ENCODE data around the gene SLC50A1. TPM values are rescaled to one million over a fixed set of nuclear protein-coding genes. Genes with fewer than 3 reads are reported as not detected.

SLC50A1 gene
- total and polyA plus RNA-seq, 9 of the 15 experiments (the other 6 are each of a cell fraction or from before 2014, with no cell fraction given): 46.5 to 132 (median 91.9) TPM

DNA sequence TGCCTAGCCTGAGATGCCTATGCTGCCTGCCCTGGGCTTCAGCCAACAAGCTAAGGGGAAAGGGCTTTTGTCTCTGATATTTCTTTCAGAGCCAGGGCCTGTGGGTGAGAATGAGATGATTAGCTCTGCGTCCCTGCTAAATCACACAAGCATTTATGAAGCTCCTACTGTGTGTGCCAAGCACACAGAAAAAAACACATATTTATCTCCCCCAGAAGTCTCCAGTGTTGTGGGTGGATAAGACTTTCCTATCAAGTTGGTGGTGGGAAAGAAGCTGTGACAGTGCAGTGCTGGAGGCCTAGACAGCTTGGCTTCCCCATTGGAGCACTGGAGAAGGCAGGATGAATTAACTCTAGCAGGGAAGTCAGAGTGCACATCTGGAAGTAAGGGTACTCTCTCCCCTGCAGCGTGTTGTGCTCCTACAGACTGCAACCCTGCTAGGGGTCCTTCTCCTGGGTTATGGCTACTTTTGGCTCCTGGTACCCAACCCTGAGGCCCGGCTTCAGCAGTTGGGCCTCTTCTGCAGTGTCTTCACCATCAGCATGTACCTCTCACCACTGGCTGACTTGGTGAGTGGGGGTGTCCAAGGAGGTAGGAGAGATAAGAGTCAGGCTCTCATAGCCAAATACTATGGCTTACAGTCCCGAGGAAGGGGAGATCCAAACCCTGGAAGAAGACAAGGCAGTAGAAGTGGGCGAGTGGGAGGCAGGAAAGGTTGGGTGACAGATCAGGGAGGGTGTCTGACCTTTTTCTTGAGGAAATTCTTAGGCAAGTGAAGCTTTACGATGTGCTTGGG lies 1.7 kb downstream of the SLC50A1 start (continued):
- TF ChIP-seq ZNF121 (CRISPR knock-in tag; conservative IDR thresholded peaks at IDR 0.05) (no peak), ZNF764 (CRISPR knock-in tag; IDR thresholded peaks at IDR 0.05; ENCODE audit: low read depth) (no peak), ZNF239 (CRISPR knock-in tag; IDR thresholded peaks at IDR 0.05) (no peak), PHB (CRISPR knock-in tag; IDR thresholded peaks at IDR 0.05) (no peak), KAT8 (IDR thresholded peaks at IDR 0.05; ENCODE audit: low read depth) (no peak), ZFX (CRISPR knock-in tag; IDR thresholded peaks at IDR 0.05) (0 out of 2 replicates have a peak, but pooled peaks have one; percentile 28), ZNF232 (CRISPR knock-in tag; IDR thresholded peaks at IDR 0.05) (no peak), NR4A1 (CRISPR knock-in tag; IDR thresholded peaks at IDR 0.05) (no peak), NR4A1 (tag; IDR thresholded peaks at IDR 0.05) (no peak), JUN (IDR thresholded peaks at IDR 0.05; ENCODE audit: borderline replicate concordance, low read depth, low read length) (peak; percentile 27; the same call in 1 of the 2 replicates), JUN (CRISPR knock-in tag; IDR thresholded peaks at IDR 0.05; ENCODE audit: borderline replicate concordance) (no peak), ZFPM2 (CRISPR knock-in tag; IDR thresholded peaks at IDR 0.05) (no peak), HEY1 (CRISPR knock-in tag; IDR thresholded peaks at IDR 0.05; ENCODE audit: borderline replicate concordance) (no peak)
- TF ChIP-seq, protein P1, sequence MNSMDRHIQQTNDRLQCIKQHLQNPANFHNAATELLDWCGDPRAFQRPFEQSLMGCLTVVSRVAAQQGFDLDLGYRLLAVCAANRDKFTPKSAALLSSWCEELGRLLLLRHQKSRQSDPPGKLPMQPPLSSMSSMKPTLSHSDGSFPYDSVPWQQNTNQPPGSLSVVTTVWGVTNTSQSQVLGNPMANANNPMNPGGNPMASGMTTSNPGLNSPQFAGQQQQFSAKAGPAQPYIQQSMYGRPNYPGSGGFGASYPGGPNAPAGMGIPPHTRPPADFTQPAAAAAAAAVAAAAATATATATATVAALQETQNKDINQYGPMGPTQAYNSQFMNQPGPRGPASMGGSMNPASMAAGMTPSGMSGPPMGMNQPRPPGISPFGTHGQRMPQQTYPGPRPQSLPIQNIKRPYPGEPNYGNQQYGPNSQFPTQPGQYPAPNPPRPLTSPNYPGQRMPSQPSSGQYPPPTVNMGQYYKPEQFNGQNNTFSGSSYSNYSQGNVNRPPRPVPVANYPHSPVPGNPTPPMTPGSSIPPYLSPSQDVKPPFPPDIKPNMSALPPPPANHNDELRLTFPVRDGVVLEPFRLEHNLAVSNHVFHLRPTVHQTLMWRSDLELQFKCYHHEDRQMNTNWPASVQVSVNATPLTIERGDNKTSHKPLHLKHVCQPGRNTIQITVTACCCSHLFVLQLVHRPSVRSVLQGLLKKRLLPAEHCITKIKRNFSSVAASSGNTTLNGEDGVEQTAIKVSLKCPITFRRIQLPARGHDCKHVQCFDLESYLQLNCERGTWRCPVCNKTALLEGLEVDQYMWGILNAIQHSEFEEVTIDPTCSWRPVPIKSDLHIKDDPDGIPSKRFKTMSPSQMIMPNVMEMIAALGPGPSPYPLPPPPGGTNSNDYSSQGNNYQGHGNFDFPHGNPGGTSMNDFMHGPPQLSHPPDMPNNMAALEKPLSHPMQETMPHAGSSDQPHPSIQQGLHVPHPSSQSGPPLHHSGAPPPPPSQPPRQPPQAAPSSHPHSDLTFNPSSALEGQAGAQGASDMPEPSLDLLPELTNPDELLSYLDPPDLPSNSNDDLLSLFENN (IDR thresholded peaks at IDR 0.05; ENCODE audit: low read depth in 2 of 2, low read length in 2 of 2): peak in 1 of 2 experiments; percentile 73; a peak in 2 of 4 replicates
- TF ChIP-seq, protein P2, sequence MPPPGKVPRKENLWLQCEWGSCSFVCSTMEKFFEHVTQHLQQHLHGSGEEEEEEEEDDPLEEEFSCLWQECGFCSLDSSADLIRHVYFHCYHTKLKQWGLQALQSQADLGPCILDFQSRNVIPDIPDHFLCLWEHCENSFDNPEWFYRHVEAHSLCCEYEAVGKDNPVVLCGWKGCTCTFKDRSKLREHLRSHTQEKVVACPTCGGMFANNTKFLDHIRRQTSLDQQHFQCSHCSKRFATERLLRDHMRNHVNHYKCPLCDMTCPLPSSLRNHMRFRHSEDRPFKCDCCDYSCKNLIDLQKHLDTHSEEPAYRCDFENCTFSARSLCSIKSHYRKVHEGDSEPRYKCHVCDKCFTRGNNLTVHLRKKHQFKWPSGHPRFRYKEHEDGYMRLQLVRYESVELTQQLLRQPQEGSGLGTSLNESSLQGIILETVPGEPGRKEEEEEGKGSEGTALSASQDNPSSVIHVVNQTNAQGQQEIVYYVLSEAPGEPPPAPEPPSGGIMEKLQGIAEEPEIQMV (tag; conservative IDR thresholded peaks at IDR 0.05; ENCODE audit: low read depth): no peak
- TF ChIP-seq, protein P3, sequence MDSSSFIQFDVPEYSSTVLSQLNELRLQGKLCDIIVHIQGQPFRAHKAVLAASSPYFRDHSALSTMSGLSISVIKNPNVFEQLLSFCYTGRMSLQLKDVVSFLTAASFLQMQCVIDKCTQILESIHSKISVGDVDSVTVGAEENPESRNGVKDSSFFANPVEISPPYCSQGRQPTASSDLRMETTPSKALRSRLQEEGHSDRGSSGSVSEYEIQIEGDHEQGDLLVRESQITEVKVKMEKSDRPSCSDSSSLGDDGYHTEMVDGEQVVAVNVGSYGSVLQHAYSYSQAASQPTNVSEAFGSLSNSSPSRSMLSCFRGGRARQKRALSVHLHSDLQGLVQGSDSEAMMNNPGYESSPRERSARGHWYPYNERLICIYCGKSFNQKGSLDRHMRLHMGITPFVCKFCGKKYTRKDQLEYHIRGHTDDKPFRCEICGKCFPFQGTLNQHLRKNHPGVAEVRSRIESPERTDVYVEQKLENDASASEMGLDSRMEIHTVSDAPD (CRISPR knock-in tag; IDR thresholded peaks at IDR 0.05): no peak
- TF ChIP-seq, protein P4, sequence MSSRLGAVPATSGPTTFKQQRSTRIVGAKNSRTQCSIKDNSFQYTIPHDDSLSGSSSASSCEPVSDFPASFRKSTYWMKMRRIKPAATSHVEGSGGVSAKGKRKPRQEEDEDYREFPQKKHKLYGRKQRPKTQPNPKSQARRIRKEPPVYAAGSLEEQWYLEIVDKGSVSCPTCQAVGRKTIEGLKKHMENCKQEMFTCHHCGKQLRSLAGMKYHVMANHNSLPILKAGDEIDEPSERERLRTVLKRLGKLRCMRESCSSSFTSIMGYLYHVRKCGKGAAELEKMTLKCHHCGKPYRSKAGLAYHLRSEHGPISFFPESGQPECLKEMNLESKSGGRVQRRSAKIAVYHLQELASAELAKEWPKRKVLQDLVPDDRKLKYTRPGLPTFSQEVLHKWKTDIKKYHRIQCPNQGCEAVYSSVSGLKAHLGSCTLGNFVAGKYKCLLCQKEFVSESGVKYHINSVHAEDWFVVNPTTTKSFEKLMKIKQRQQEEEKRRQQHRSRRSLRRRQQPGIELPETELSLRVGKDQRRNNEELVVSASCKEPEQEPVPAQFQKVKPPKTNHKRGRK (tag; IDR thresholded peaks at IDR 0.05): no peak
- TF ChIP-seq, protein P5, sequence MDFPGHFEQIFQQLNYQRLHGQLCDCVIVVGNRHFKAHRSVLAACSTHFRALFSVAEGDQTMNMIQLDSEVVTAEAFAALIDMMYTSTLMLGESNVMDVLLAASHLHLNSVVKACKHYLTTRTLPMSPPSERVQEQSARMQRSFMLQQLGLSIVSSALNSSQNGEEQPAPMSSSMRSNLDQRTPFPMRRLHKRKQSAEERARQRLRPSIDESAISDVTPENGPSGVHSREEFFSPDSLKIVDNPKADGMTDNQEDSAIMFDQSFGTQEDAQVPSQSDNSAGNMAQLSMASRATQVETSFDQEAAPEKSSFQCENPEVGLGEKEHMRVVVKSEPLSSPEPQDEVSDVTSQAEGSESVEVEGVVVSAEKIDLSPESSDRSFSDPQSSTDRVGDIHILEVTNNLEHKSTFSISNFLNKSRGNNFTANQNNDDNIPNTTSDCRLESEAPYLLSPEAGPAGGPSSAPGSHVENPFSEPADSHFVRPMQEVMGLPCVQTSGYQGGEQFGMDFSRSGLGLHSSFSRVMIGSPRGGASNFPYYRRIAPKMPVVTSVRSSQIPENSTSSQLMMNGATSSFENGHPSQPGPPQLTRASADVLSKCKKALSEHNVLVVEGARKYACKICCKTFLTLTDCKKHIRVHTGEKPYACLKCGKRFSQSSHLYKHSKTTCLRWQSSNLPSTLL (IDR thresholded peaks at IDR 0.05): no peak

Measured in K562 (cell line).